HEK293T (cell line): ENCODE data around the gene IFT27.

Source experiments
- ELF4 ChIP-seq: fragments of 450-650 bp; IDR thresholded peaks from 2 replicates; pipeline ENCODE4 v1.6.1; 2017; ENCODE audit warnings: antibody characterized with exemption
- FOXK2 ChIP-seq: fragments of 450-650 bp; IDR thresholded peaks from 2 replicates; pipeline ENCODE4 v1.6.1; 2016; ENCODE audit warnings: mild to moderate bottlenecking
- FOXM1 ChIP-seq: fragments of 450-650 bp; IDR thresholded peaks from 2 replicates; pipeline ENCODE4 v1.6.1; 2017; ENCODE audit warnings: mild to moderate bottlenecking, borderline replicate concordance
- HDGF ChIP-seq: fragments of 450-650 bp; IDR thresholded peaks from 2 replicates; pipeline ENCODE4 v1.6.1; 2017; ENCODE audit warnings: antibody characterized with exemption, borderline replicate concordance
- NFRKB ChIP-seq: fragments of 450-650 bp; IDR thresholded peaks from 2 replicates; pipeline ENCODE4 v1.6.1; 2016; ENCODE audit warnings: mild to moderate bottlenecking, moderate library complexity
- SP1 ChIP-seq: fragments of 450-650 bp; IDR thresholded peaks from 2 replicates; pipeline ENCODE4 v1.6.1; 2017
- SUZ12 ChIP-seq: fragments of 450-650 bp; IDR thresholded peaks from 2 replicates; pipeline ENCODE4 v1.6.1; 2016; ENCODE audit warnings: mild to moderate bottlenecking

DNA sequence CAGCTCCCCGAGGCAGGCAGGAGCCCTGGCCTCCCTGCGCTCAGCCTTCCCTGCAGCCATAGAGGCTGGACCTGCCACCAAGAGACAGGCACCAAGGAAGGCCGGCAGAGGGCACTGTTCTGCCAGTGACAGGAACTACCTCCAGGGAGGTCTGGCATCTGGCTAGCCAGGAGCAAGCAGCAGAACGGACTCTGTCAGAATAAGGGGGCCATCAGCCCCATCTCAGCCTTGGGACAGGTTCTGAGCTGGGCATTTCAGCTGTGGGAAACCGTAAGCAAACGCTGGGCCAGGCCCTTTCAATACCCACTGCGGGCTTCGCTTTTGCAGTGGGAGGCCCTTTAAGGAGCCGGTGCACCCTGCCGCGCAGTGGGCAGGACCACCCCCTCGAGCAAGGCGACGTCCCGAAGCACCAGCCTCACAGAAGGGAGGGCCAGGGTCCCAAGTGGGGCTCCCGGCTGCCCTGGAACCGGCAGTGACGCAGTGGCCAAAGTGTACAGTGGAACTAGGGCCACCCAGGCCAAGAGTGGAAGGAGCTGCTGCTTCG lies 18.2 kb downstream of the IFT27 start:
- TF ChIP-seq SP1: no peak
- no peak for TF ChIP-seq NFRKB
- TF ChIP-seq FOXM1: no peak
- no peak for TF ChIP-seq FOXK2
- no peak for TF ChIP-seq SUZ12
- no peak for TF ChIP-seq ELF4
- TF ChIP-seq HDGF: no peak
